Ectodermal cell (in vitro differentiated cells): ENCODE results near the gene NUDT8.

Experiments
- H3K27ac ChIP-seq: 2 replicates; pipeline ENCODE4 v1.7.0; 2013; ENCODE audit warnings: mild to moderate bottlenecking, low read depth, low read length; ENCODE audit not compliant: insufficient read depth, poor library complexity, severe bottlenecking
- H3K27me3 ChIP-seq: 2 replicates; pipeline ENCODE4 v1.7.0; 2013; ENCODE audit warnings: mild to moderate bottlenecking, low read length; ENCODE audit not compliant: insufficient read depth, control insufficient read depth, poor library complexity, severe bottlenecking
- H3K36me3 ChIP-seq: one replicate; pipeline ENCODE4 v1.7.0; 2013; ENCODE audit warnings: low read length; ENCODE audit not compliant: control insufficient read depth, insufficient read depth
- H3K4me1 ChIP-seq: one replicate; pipeline ENCODE4 v1.7.0; 2013; ENCODE audit warnings: low read length; ENCODE audit not compliant: control insufficient read depth, insufficient read depth
- H3K4me3 ChIP-seq: 2 replicates; pipeline ENCODE4 v1.7.0; 2013; ENCODE audit warnings: low read depth, low read length, control low read depth; ENCODE audit not compliant: insufficient read depth
- H3K9me3 ChIP-seq: 2 replicates; pipeline ENCODE4 v1.7.0; 2013; ENCODE audit warnings: mild to moderate bottlenecking, low read length, moderate library complexity; ENCODE audit not compliant: control insufficient read depth
- WGBS, 2 experiments: methylation state at CpG; one replicate each; pipeline ENCODE4 v1.1.7; 2013; ENCODE audit warnings: missing lambda C conversion rate in 2 of 2; 5-methylcytosine and 5-hydroxymethylcytosine counted together

The NUDT8 gene

DNA sequence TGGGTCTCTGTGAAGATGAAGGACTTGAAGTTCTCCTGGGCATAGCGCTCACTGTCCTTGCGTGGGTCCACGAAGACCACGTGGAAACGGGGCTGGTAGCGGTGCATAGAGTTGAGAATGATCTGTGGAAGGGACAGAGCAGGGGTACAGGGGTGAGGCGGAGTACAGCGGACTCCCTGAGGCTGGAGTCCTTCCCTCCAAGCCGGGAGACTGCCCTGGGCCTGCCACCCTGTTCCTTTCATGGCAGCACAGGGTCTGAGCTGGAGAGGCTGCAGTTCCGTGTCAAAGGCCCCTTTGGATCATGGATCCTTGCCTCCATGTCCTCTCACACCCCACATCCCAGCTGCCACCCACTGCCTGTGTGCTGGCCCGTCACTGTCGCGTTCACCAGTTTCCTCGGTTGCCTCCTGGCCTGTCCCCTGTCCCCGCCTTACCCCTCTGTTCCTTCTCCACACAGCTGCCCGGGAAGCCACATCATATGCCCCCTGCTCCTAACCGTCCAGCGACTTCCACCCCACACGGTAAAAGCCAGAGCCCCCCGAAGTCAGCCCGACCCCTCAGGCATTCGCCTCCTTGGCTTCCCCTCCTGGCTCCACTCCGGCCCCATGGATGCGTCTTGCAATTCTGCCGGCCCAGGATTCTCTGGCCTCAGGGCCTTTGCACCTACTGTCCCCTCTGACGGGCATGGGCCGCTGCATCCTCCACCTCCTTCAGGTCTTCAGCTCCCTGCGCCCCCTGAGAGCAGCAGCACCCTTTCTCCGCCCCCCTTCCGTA, 3.4 kb upstream of the NUDT8 start:
- Histone ChIP-seq H3K36me3 (no peaks in the 10 kb centered on the region), H3K27me3 (no peaks in the 10 kb centered on the region), H3K4me1 (peaks cover 15% of the 10 kb centered on the region), H3K4me3 (no peak overlapping the region), H3K9me3 (no peaks in the 10 kb centered on the region), H3K27ac (no peak overlapping the region)
- WGBS, 2 experiments, result 89 to 93% methylated on average over 30 of the region's 30 CpGs

DNA sequence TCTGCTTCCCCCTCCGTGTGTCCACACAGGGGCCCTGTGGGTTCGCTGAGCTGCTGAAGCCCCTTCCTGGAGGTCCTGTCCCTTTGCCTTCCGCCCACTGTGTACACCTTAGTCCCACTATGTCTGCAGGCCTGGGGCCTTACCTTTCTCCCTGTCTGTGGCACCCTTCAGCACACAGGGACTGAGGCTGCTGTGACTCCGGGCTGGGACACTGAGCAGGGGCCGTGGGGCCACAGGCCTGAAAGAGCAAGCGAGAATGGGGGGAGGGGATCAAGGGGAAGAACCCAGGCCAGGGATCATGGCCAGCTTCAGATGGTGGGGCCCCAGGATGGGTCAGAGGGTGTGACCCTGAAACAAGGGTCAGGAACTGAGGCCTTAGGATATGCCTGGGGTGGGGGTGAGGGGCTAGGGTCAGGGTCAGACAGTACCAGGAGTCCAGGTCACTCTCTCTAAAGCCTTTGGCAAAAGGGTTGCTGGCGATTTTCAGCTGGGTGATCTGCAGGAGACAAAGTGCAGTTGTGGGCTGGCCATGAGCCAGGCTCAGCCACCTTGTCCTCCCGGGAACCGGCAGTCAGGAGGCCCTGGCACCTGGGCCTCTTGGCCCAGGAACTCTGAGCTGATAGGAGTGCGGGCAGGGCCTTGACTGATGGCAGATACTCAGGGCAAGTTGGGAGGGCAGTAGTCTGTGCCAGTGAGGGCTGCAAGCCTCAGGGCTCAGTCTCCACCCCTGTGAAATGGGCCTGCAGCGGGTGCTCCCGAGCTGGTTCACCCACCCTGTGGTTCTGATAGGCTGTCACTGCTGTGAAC, 2.6 kb upstream of the NUDT8 start:
- Histone ChIP-seq H3K27ac (no peak overlapping the region), H3K36me3 (no peaks in the 10 kb centered on the region), H3K4me3 (no peak overlapping the region), H3K9me3 (no peaks in the 10 kb centered on the region), H3K27me3 (no peaks in the 10 kb centered on the region), H3K4me1 (peaks cover 15% of the 10 kb centered on the region)
- WGBS, 2 experiments, result 89 to 91% methylated on average over 12 of the region's 12 CpGs

DNA sequence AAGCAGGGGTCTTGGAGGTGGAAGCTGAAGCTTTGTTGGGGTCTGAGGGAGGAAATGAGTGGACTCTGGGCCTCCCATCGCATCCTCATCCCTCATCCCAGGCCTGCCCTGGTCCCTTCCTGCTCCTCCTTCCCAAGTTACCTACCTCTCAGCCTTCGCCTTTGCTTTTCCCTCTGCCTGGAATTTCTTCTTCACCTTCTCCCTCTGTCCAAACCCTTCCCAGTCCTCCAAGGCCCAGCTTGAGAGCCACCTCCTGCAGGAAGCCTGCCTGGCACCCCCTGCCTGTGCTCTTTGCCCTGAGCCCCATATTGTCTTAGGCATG, 2.1 kb upstream of the NUDT8 start:
- Histone ChIP-seq H3K9me3 (no peaks in the 10 kb centered on the region), H3K4me1 (peaks cover 15% of the 10 kb centered on the region), H3K27ac (no peak overlapping the region), H3K27me3 (no peaks in the 10 kb centered on the region), H3K36me3 (no peaks in the 10 kb centered on the region), H3K4me3 (no peak overlapping the region)
- WGBS, 2 experiments, result 95 to 99% methylated on average over 2 of the region's 2 CpGs

DNA sequence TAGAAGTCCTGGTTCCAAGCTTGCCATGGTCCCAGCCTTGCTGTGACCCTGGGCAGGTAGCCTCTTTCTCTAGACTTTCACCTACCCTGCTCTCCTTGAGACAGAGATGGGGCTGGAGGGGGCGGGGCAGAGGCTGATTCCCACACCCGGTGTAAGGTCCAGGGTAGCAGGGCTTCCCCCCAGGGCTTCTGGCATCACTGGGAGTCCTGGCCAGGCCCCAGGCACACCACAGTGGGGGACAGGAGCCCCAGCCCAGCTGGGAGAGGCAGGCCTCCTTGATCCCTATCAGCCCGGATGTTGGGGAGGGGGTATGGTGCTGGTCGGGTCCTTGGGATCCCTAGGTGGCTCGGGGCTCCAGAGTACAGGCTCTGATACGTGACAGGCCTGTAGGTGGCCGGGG, 1.7 kb upstream of the NUDT8 start:
- Histone ChIP-seq H3K9me3 (no peaks in the 10 kb centered on the region), H3K27me3 (no peaks in the 10 kb centered on the region), H3K4me3 (no peak overlapping the region), H3K4me1 (peaks cover 15% of the 10 kb centered on the region), H3K27ac (no peak overlapping the region), H3K36me3 (no peaks in the 10 kb centered on the region)
- 79 to 81% methylated on average over 7 of the region's 7 CpGs for WGBS, 2 experiments

DNA sequence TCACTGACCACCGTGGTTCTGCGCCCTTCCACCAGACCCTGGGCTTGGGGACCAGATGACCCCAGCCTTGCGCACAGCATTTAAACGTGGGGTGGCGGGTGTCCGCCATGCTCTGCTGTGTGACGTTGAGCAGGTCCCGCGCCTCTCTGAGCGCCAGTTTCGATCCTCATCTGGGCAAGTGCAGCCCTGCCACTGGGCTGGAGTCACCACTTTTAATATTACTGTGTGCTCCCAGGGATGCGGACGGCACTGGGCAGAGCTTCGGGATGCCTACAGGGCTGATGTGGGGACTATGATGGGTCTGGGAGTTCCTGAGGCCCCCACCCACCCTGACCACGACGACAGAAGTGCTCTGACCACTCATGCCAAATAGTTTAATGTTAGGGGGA, 1.2 kb upstream of the NUDT8 start:
- Histone ChIP-seq H3K9me3 (no peaks in the 10 kb centered on the region), H3K36me3 (no peaks in the 10 kb centered on the region), H3K4me3 (peak overlapping the region; percentile 71), H3K4me1 (peaks cover 15% of the 10 kb centered on the region), H3K27ac (peak overlapping the region; percentile 44), H3K27me3 (no peaks in the 10 kb centered on the region)
- 68 to 70% methylated on average over 16 of the region's 16 CpGs for WGBS, 2 experiments

DNA sequence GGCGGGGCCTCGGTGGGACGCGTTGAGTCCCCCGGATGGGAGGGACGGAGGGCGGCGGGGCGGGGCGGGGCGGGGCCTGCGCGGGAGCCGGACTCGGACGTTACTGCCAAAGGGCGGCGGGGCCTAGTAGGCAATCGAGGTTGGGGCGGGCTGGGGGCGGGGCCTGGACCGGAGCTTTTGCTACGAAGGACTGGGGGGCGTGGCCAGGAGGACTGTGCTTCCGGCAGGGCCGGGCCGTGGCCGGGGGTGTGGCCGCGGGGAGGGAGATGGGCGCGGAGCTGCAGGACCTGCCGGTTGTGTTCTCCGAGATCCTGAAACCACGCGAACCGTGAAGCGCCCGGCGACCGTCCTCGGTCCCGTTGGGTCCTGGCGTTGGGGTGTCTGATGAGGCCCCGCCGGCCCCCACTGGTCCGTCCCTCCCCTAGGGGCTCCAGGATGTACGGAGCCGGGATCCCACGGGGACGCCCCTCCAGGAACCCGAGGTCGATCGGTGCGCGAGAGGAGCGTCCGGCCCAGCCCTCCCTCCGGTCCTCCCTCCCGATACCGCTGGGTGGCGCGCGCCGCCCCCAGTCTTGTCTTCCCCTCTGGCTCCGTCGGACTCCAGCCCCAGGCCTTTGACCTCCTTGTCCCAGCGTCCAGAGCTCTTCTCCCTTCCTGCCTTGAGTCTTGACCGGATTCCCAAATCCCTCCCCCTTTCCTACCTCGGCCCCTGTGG, 648 bp upstream of the NUDT8 start:
- peaks cover 15% of the 10 kb centered on the region for H3K4me1 ChIP-seq
- peak overlapping the region; percentile 71 for H3K4me3 ChIP-seq
- no peaks in the 10 kb centered on the region for H3K27me3 ChIP-seq
- no peaks in the 10 kb centered on the region for H3K9me3 ChIP-seq
- 1% methylated on average over 70 of the region's 70 CpGs for WGBS, 2 experiments
- no peaks in the 10 kb centered on the region for H3K36me3 ChIP-seq
- H3K27ac ChIP-seq, result peak overlapping the region; percentile 81

DNA sequence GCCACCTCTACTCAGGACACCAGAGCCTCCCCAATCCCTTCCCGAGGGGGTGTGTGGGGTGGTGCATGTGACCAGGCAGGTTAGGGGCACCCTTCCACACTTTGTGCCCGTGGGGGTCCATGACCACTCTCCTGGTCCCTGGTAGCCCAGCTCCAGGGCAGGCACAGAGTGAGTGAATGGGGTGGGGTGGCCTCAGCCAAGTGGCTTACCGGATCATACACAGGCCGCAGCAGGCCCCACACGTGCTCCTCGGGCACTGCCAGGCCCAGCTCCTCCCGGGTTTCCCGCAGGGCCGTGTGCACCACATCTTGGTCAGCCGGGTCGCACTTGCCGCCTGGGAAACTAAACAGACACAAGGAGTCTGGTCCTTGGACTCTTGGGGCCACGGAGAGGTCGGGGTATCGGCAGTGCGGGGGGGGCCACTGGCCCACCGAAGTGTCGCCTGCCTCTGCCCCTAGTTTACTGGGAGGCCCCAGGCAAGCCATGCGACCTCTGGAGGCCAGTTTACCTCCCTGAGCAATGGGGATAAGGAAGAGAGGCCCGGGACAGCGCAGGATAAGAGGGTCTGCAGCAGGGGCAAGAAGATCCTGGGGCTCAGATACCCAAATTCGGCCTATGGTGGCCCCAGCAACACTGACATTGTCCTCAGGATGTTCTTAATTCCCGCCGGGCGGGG, 889 bp downstream of the NUDT8 start:
- Histone ChIP-seq H3K36me3 (no peaks in the 10 kb centered on the region), H3K9me3 (no peaks in the 10 kb centered on the region), H3K27me3 (no peaks in the 10 kb centered on the region), H3K27ac (no peak overlapping the region), H3K4me1 (peaks cover 15% of the 10 kb centered on the region), H3K4me3 (peak overlapping the region; percentile 71)
- 56 to 57% methylated on average over 25 of the region's 25 CpGs for WGBS, 2 experiments

DNA sequence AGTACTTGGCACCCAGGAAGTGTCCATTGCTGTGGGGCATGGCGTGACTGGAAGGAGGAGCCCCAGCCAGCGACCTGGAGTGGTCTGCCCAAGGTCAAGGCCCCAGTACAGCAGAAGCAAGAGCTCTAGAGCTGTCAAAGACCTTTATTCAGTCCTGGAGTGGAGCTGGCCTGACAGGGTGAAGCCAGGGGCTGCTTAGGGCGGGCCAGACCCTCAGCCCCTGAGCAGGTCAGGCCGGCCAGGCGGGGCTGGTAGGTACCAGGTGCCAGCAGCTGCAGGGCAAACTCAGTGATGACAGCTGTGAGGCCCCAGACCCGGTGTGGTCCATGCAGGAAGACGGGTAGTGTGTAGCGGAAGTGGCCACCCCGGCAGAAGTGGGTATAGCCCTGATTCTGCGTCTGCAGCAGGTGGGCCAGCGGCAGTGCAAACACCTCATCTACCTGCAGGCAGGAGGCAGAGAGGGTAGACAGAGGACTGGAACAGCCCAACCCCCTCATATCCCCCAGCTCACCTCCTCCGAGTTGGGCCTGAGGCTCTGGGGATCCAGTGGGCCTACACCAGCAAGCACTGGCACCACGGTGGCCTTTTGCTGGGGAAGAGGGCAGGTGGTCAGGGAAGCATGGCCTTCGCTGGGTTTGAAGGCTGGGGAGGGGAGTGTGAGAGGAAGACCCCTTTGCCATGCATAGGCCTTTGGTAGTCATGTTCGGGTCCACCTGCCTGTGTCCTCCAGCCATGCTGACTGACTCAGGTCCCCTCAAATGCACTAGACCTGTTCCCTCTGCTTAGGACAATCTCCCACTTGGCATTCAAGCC, 1.7 kb downstream of the NUDT8 start:
- H3K4me3 ChIP-seq, result no peak overlapping the region
- H3K27me3 ChIP-seq, result no peaks in the 10 kb centered on the region
- H3K36me3 ChIP-seq, result no peaks in the 10 kb centered on the region
- H3K9me3 ChIP-seq, result no peaks in the 10 kb centered on the region
- WGBS, 2 experiments, result 91 to 92% methylated on average over 15 of the region's 15 CpGs
- no peak overlapping the region for H3K27ac ChIP-seq
- peaks cover 15% of the 10 kb centered on the region for H3K4me1 ChIP-seq

DNA sequence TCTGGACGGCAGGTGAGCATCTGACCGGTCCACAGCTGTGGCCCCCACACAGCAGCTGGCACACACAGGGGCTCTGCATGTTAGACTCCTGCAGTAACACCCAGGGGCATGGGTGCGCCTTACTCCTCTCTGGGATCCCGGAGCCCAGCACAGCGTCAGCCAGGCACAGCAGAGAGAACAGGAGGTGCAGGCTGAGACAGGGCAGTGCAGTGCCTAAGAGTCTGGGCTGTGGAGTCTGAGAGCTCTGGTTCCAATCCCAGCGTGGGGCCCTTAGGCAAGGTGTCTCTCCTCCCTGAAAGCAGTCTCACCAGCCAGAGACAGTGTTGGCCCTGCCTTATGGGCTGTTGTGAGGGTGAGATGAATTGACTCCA, 2.3 kb downstream of the NUDT8 start:
- no peak overlapping the region for H3K27ac ChIP-seq
- H3K27me3 ChIP-seq, result no peaks in the 10 kb centered on the region
- H3K9me3 ChIP-seq, result no peaks in the 10 kb centered on the region
- H3K36me3 ChIP-seq, result no peaks in the 10 kb centered on the region
- 92 to 94% methylated on average over 6 of the region's 6 CpGs for WGBS, 2 experiments
- H3K4me1 ChIP-seq, result peaks cover 15% of the 10 kb centered on the region
- no peak overlapping the region for H3K4me3 ChIP-seq
